Omental fat pad (tissue), 4 donors: ENCODE measurements around the gene PWWP3B. TPM values are rescaled to one million over a fixed set of nuclear protein-coding genes. Genes with fewer than 3 reads are reported as not detected.

Experiments used
- ATAC-seq: fragments of 150-250 bp; one replicate; pipeline ENCODE4 v1.9.1; 2016; ENCODE audit warnings: mild to moderate bottlenecking, moderate library complexity; ENCODE audit not compliant: low FRiP score
- DNase-seq: peaks from one replicate; pipeline ENCODE4 v3.0.0-alpha.2; 2019; ENCODE audit warnings: low spot score
- CTCF ChIP-seq, 3 donors: fragments of 450-650 bp; IDR thresholded peaks; one replicate each; pipeline ENCODE4 v1.5.1; 2016 to 2017; ENCODE audit warnings: antibody characterized with exemption in 3 of 3, mild to moderate bottlenecking in 3 of 3, moderate library complexity in 2 of 3
- total RNA-seq, 4 donors: library from RNA; depleted of rRNA; stranded (reverse); fragments of >200 nt; gene quantifications; one replicate each; pipeline ENCODE4 v1.1.0, GENCODE V29; 2016

PWWP3B gene
- total RNA-seq, 4 donors from 2014 or later, result 2.3 to 32.3 (median 4.5) TPM

GRCh38 chrX:106208154-106208553 lies 40.0 kb downstream of the PWWP3B start:
- no peak for TF ChIP-seq CTCF (IDR thresholded peaks at IDR 0.05)
- DNase-seq, result no peak
- no peak for ATAC-seq

Other genes with a start within 250 kb of the PWWP3B start
- gene SERPINA7, start 129.6 kb upstream of the PWWP3B start, total RNA-seq, result not detected